Measurements from ENCODE around the gene CEMIP. TPM values are rescaled to one million over a fixed set of nuclear protein-coding genes. Genes with fewer than 3 reads are reported as not detected.

The CEMIP gene
- total RNA-seq, 6 experiments from 2014 or later: 0.64 to 0.74 TPM; not detected in 4

- intact Hi-C loops (cut with DNase I): no loop called here
- Histone ChIP-seq H3K27ac (no peak overlapping the region), H3K4me3 (no peak overlapping the region), H3K4me1 (no peaks in the 10 kb centered on the region), H3K9me3 (no peaks in the 10 kb centered on the region), H3K36me3 (no peaks in the 10 kb centered on the region), H3K27me3 (no peaks in the 10 kb centered on the region)
- WGBS (ENCODE audit: insufficient coverage, low coverage, low lambda C conversion rate, missing lambda C conversion rate): 56% methylated on average over 4 of the region's 4 CpGs
- ATAC-seq (no peak), DNase-seq (no peak)
- TF ChIP-seq POLR2A (IDR thresholded peaks at IDR 0.05) (no peak), CTCF (IDR thresholded peaks at IDR 0.05) (no peak)
These were observed 27.0 kb upstream of the CEMIP start for GRCh38 chr15:80752204-80752603.

GRCh38 chr15:80753161-80753560 is 26.0 kb upstream of the CEMIP start:
- H3K9me3 ChIP-seq: no peaks in the 10 kb centered on the region
- H3K27ac ChIP-seq: no peak overlapping the region
- ATAC-seq (no peak), DNase-seq (no peak)
- TF ChIP-seq CTCF (IDR thresholded peaks at IDR 0.05) (no peak), POLR2A (IDR thresholded peaks at IDR 0.05) (no peak)
- no peak overlapping the region for H3K4me3 ChIP-seq
- H3K27me3 ChIP-seq: no peaks in the 10 kb centered on the region
- intact Hi-C loops (cut with DNase I): no loop called here
- WGBS (ENCODE audit: insufficient coverage, low coverage, low lambda C conversion rate, missing lambda C conversion rate): 31% methylated on average over 2 of the region's 2 CpGs
- no peaks in the 10 kb centered on the region for H3K36me3 ChIP-seq
- peaks cover 0 to 6% (median 0%) of the 10 kb centered on the region in 4 donors for H3K4me1 ChIP-seq

GRCh38 chr15:80754014-80754413 is 25.2 kb upstream of the CEMIP start:
- intact Hi-C loops (cut with DNase I): no loop called here
- 87% methylated on average over 8 of the region's 8 CpGs for WGBS (ENCODE audit: insufficient coverage, low coverage, low lambda C conversion rate, missing lambda C conversion rate)
- Histone ChIP-seq H3K4me1 (peaks cover 0 to 13% (median 2%) of the 10 kb centered on the region in 4 donors), H3K27me3 (no peaks in the 10 kb centered on the region), H3K36me3 (no peaks in the 10 kb centered on the region), H3K27ac (no peak overlapping the region), H3K9me3 (no peaks in the 10 kb centered on the region), H3K4me3 (no peak overlapping the region)
- TF ChIP-seq CTCF (IDR thresholded peaks at IDR 0.05): no peak
- TF ChIP-seq POLR2A (IDR thresholded peaks at IDR 0.05): no peak
- no peak for ATAC-seq
- no peak for DNase-seq

GRCh38 chr15:80755885-80756284 is 23.3 kb upstream of the CEMIP start:
- no peak overlapping the region for H3K4me3 ChIP-seq
- peaks cover 0 to 13% (median 2%) of the 10 kb centered on the region in 4 donors for H3K4me1 ChIP-seq
- H3K27ac ChIP-seq: no peak overlapping the region
- ATAC-seq (no peak), DNase-seq (no peak)
- TF ChIP-seq POLR2A (IDR thresholded peaks at IDR 0.05) (no peak), CTCF (IDR thresholded peaks at IDR 0.05) (no peak)
- intact Hi-C loops (cut with DNase I): no loop called here
- H3K9me3 ChIP-seq: no peaks in the 10 kb centered on the region
- WGBS (ENCODE audit: insufficient coverage, low coverage, low lambda C conversion rate, missing lambda C conversion rate): 92% methylated on average over 2 of the region's 3 CpGs
- H3K27me3 ChIP-seq: no peaks in the 10 kb centered on the region
- H3K36me3 ChIP-seq: no peaks in the 10 kb centered on the region
